A673 (cell line): ENCODE data around the gene MYL3. TPM values are rescaled to one million over a fixed set of nuclear protein-coding genes. Genes with fewer than 3 reads are reported as not detected.

ENCODE experiments used
- BruUV-seq: library from RNA; stranded (reverse); fragments of 400-500 nt; replicated peaks from 2 replicates; lab custom pipeline; 2021; lab: Mats Ljungman, UMichigan
- CTCF ChIA-PET: fragments of 300-600 bp; sonication (Branson Sonifier 250); formaldehyde crosslinking; loops from one replicate; lab custom pipeline; 2022; ENCODE audit warnings: antibody characterized with exemption; lab: Charles Lee
- POLR2A ChIA-PET: fragments of 300-600 bp; sonication (Branson Sonifier 250); formaldehyde crosslinking; loops from one replicate; lab custom pipeline; 2022; ENCODE audit warnings: antibody characterized with exemption; ENCODE audit not compliant: low non-redundant PET; lab: Charles Lee
- DNase-seq: peaks from one replicate; pipeline ENCODE4 v3.0.0-alpha.2; 2015; ENCODE audit warnings: low spot score
- H3K27ac ChIP-seq: fragments of 200-600 bp; sonication (generic); 2 replicates; pipeline ENCODE4 v1.5.1; 2016; ENCODE audit warnings: mixed run types, low read depth, mild to moderate bottlenecking, mixed read lengths, antibody characterized with exemption, low read length; ENCODE audit not compliant: poor library complexity, severe bottlenecking
- H3K27me3 ChIP-seq: fragments of 200-600 bp; sonication (generic); replicated peaks from 2 replicates; pipeline ENCODE4 v1.6.1; 2017; ENCODE audit warnings: mixed run types, low read depth, mild to moderate bottlenecking, mixed read lengths, antibody characterized with exemption, low read length; ENCODE audit not compliant: insufficient read depth, poor library complexity
- H3K36me3 ChIP-seq: fragments of 200-600 bp; sonication (generic); 2 replicates; pipeline ENCODE4 v1.6.1; 2016; ENCODE audit warnings: mixed run types, mild to moderate bottlenecking, mixed read lengths, antibody characterized with exemption, low read length; ENCODE audit not compliant: insufficient read depth, poor library complexity, severe bottlenecking
- H3K4me1 ChIP-seq: fragments of 200-600 bp; sonication (generic); 2 replicates; pipeline ENCODE4 v1.6.1; 2017; ENCODE audit warnings: mixed run types, mild to moderate bottlenecking, mixed read lengths, antibody characterized with exemption, low read length; ENCODE audit not compliant: insufficient read depth, poor library complexity, severe bottlenecking
- H3K4me3 ChIP-seq: fragments of 200-600 bp; sonication (generic); 2 replicates; pipeline ENCODE4 v1.5.1; 2016; ENCODE audit warnings: low read depth, mixed run types, mild to moderate bottlenecking, mixed read lengths, low read length; ENCODE audit not compliant: poor library complexity, severe bottlenecking
- H3K9me3 ChIP-seq: fragments of 200-600 bp; sonication (generic); 2 replicates; pipeline ENCODE4 v1.6.1; 2016; ENCODE audit warnings: mixed run types, low read depth, mild to moderate bottlenecking, mixed read lengths, antibody characterized with exemption, low read length; ENCODE audit not compliant: poor library complexity, severe bottlenecking
- CTCF ChIP-seq: fragments of 300-800, 200-600 bp; sonication (generic); conservative IDR thresholded peaks from 2 replicates; pipeline ENCODE4 v1.5.1; 2017; ENCODE audit warnings: low read depth, mild to moderate bottlenecking, antibody characterized with exemption, low read length, moderate library complexity, mixed read lengths
- EZH2 ChIP-seq: fragments of 200-600 bp; sonication (generic); IDR thresholded peaks from 2 replicates; pipeline ENCODE4 v1.6.1; 2017; ENCODE audit warnings: borderline replicate concordance, low read depth, mild to moderate bottlenecking, mixed read lengths, antibody characterized with exemption, low read length; ENCODE audit not compliant: poor library complexity, severe bottlenecking
- intact Hi-C: fragments of 100-400 bp; cut with micrococcal nuclease; formaldehyde crosslinking; loops from one replicate; pipeline ENCODE4 v1.10.0; 2022; ENCODE audit not compliant: unreplicated experiment
- total RNA-seq: library from RNA; stranded (reverse); gene quantifications from 2 replicates; pipeline ENCODE4 v1.2.3, GENCODE V29; 2021

Gene MYL3
- total RNA-seq, 1 experiment from 2014 or later = not detected

- BruUV-seq = no TSS peak
Measured at GRCh38 chr3:46831316-46831715, 31.9 kb downstream of the MYL3 start.

GRCh38 chr3:46830801-46831200, 32.4 kb downstream of the MYL3 start:
- POLR2A ChIA-PET = no interaction called here
- intact Hi-C loops = no loop called here
- no peak for TF ChIP-seq CTCF
- TF ChIP-seq EZH2 = no peak
- no peaks in the 10 kb centered on the region for H3K4me1 ChIP-seq
- no peaks in the 10 kb centered on the region for H3K36me3 ChIP-seq
- H3K27ac ChIP-seq = no peak overlapping the region
- H3K4me3 ChIP-seq = no peak overlapping the region
- DNase-seq = no peak
- CTCF ChIA-PET = no interaction called here
- H3K27me3 ChIP-seq = no peaks in the 10 kb centered on the region
- no peaks in the 10 kb centered on the region for H3K9me3 ChIP-seq
- BruUV-seq = no TSS peak

More at GRCh38 chr3:46831316-46831715, 31.9 kb downstream of the MYL3 start:
- ChIA-PET POLR2A (no interaction called here), CTCF (no interaction called here)
- no peak for DNase-seq
- Histone ChIP-seq H3K27ac (no peak overlapping the region), H3K9me3 (no peaks in the 10 kb centered on the region), H3K4me3 (no peak overlapping the region), H3K27me3 (no peaks in the 10 kb centered on the region), H3K4me1 (no peaks in the 10 kb centered on the region), H3K36me3 (no peaks in the 10 kb centered on the region)
- intact Hi-C loops = no loop called here
- TF ChIP-seq EZH2 = no peak
- TF ChIP-seq CTCF = no peak

GRCh38 chr3:46829699-46830208, 33.5 kb downstream of the MYL3 start:
- no peak overlapping the region for H3K27ac ChIP-seq
- DNase-seq = no peak
- H3K4me1 ChIP-seq = peaks cover 7% of the 10 kb centered on the region
- H3K4me3 ChIP-seq = no peak overlapping the region
- no peaks in the 10 kb centered on the region for H3K36me3 ChIP-seq
- CTCF ChIA-PET = no interaction called here
- POLR2A ChIA-PET = no interaction called here
- BruUV-seq = no TSS peak
- H3K27me3 ChIP-seq = no peaks in the 10 kb centered on the region
- no peak for TF ChIP-seq CTCF
- TF ChIP-seq EZH2 = no peak
- intact Hi-C loops = no loop called here
- no peaks in the 10 kb centered on the region for H3K9me3 ChIP-seq
